ENCODE measurements around the gene PRTN3. TPM values are rescaled to one million over a fixed set of nuclear protein-coding genes. Genes with fewer than 3 reads are reported as not detected.

The PRTN3 gene
- total RNA-seq, 4 donors from 2014 or later: not detected

GRCh38 chr19:867301-867793, 26.5 kb downstream of the PRTN3 start:
- peaks cover 33% of the 10 kb centered on the region for H3K4me1 ChIP-seq

GRCh38 chr19:867855-868457, 27.2 kb downstream of the PRTN3 start:
- no peak for DNase-seq (ENCODE audit: low spot score in 2 of 2)
- Histone ChIP-seq H3K4me3 (no peak overlapping the region), H3K4me1 (peaks cover 31% of the 10 kb centered on the region), H3K9me3 (no peaks in the 10 kb centered on the region), H3K36me3 (peaks cover 38% of the 10 kb centered on the region), H3K27me3 (no peaks in the 10 kb centered on the region), H3K27ac (no peak overlapping the region)
- TF ChIP-seq CTCF (IDR thresholded peaks at IDR 0.05) (no peak), EP300 (IDR thresholded peaks at IDR 0.05) (no peak), POLR2A (IDR thresholded peaks at IDR 0.05) (no peak), POLR2AphosphoS5 (IDR thresholded peaks at IDR 0.05) (no peak)
- WGBS: 89% methylated on average over 16 of the region's 39 CpGs

More at GRCh38 chr19:867301-867793, 26.5 kb downstream of the PRTN3 start:
- no peaks in the 10 kb centered on the region for H3K27me3 ChIP-seq
- WGBS: 65% methylated on average over 16 of the region's 16 CpGs
- DNase-seq (ENCODE audit: low spot score in 2 of 2): no peak
- no peaks in the 10 kb centered on the region for H3K9me3 ChIP-seq
- H3K4me3 ChIP-seq: no peak overlapping the region
- TF ChIP-seq POLR2A (IDR thresholded peaks at IDR 0.05) (no peak), EP300 (IDR thresholded peaks at IDR 0.05) (no peak), CTCF (IDR thresholded peaks at IDR 0.05) (no peak), POLR2AphosphoS5 (IDR thresholded peaks at IDR 0.05) (no peak)
- H3K27ac ChIP-seq: no peak overlapping the region
- peaks cover 38% of the 10 kb centered on the region for H3K36me3 ChIP-seq

- Histone ChIP-seq H3K4me3 (no peak overlapping the region), H3K27ac (peak overlapping the region; percentile 68), H3K4me1 (peaks cover 37% of the 10 kb centered on the region), H3K36me3 (peaks cover 41% of the 10 kb centered on the region), H3K27me3 (no peaks in the 10 kb centered on the region), H3K9me3 (no peaks in the 10 kb centered on the region)
- no peak for TF ChIP-seq CTCF (IDR thresholded peaks at IDR 0.05)
- TF ChIP-seq POLR2A (IDR thresholded peaks at IDR 0.05): no peak
- TF ChIP-seq POLR2AphosphoS5 (IDR thresholded peaks at IDR 0.05): no peak
- no peak for TF ChIP-seq EP300 (IDR thresholded peaks at IDR 0.05)
- DNase-seq (ENCODE audit: low spot score in 2 of 2): no peak
- 84% methylated on average over 21 of the region's 34 CpGs for WGBS
These were observed 27.9 kb downstream of the PRTN3 start for GRCh38 chr19:868458-869244.

GRCh38 chr19:869245-870177, 28.7 kb downstream of the PRTN3 start:
- Histone ChIP-seq H3K4me1 (peaks cover 43% of the 10 kb centered on the region), H3K27ac (peak overlapping the region; percentile 68), H3K36me3 (peaks cover 47% of the 10 kb centered on the region), H3K27me3 (no peaks in the 10 kb centered on the region), H3K9me3 (no peaks in the 10 kb centered on the region), H3K4me3 (no peak overlapping the region)
- WGBS: 50% methylated on average over 17 of the region's 29 CpGs
- TF ChIP-seq POLR2AphosphoS5 (IDR thresholded peaks at IDR 0.05): peak in 1 of 3 donors; percentile 7
- TF ChIP-seq CTCF (IDR thresholded peaks at IDR 0.05): no peak
- no peak for DNase-seq (ENCODE audit: low spot score in 2 of 2)

Measured in suprapubic skin (tissue), 4 donors.